Loucy (cell line): ENCODE measurements around the gene TEX10.

Experiments used
- H2AFZ ChIP-seq: fragments of 200-600 bp; sonication (generic); 2 replicates; pipeline ENCODE4 v1.6.0; 2016; ENCODE audit warnings: antibody characterized with exemption, mild to moderate bottlenecking, low read length, moderate library complexity
- H3F3A ChIP-seq: fragments of 200-600 bp; 2 replicates; pipeline ENCODE4 v1.6.0; 2016; ENCODE audit warnings: antibody characterized with exemption, low read depth, mild to moderate bottlenecking
- H3K27me3 ChIP-seq: fragments of 200-600 bp; sonication (generic); 2 replicates; pipeline ENCODE4 v1.6.1; 2014; ENCODE audit warnings: low read length, mild to moderate bottlenecking; ENCODE audit not compliant: insufficient read depth, poor library complexity, severe bottlenecking
- H3K36me3 ChIP-seq: fragments of 200-600 bp; sonication (generic); 2 replicates; pipeline ENCODE4 v1.6.1; 2016; ENCODE audit warnings: low read length; ENCODE audit not compliant: insufficient read depth
- H3K4me1 ChIP-seq: fragments of 200-600 bp; sonication (generic); 2 replicates; pipeline ENCODE4 v1.5.1; 2014; ENCODE audit warnings: low read length, mild to moderate bottlenecking; ENCODE audit not compliant: insufficient read depth, poor library complexity, severe bottlenecking
- H3K4me2 ChIP-seq: fragments of 200-600 bp; sonication (generic); 2 replicates; pipeline ENCODE4 v1.6.0; 2014; ENCODE audit warnings: antibody characterized with exemption, low read length, low read depth, mild to moderate bottlenecking; ENCODE audit not compliant: poor library complexity, severe bottlenecking
- H3K4me3 ChIP-seq: fragments of 200-600 bp; sonication (generic); 2 replicates; pipeline ENCODE4 v1.5.1; 2014; ENCODE audit warnings: low read length, mild to moderate bottlenecking, mixed read lengths; ENCODE audit not compliant: poor library complexity, severe bottlenecking
- H3K79me2 ChIP-seq: fragments of 200-600 bp; sonication (generic); 2 replicates; pipeline ENCODE4 v1.6.1; 2014; ENCODE audit warnings: low read length; ENCODE audit not compliant: insufficient read depth
- H3K9ac ChIP-seq: fragments of 200-600 bp; sonication (generic); 2 replicates; pipeline ENCODE4 v1.6.0; 2014; ENCODE audit warnings: mild to moderate bottlenecking, low read depth, low read length, moderate library complexity; ENCODE audit not compliant: poor library complexity, severe bottlenecking
- H3K9me2 ChIP-seq: fragments of 200-600 bp; sonication (generic); replicated peaks from 2 replicates; pipeline ENCODE4 v1.6.1; 2016; ENCODE audit warnings: low read depth, low read length, mixed read lengths
- H3K9me3 ChIP-seq: fragments of 200-600 bp; sonication (generic); 2 replicates; pipeline ENCODE4 v1.6.1; 2014; ENCODE audit warnings: mild to moderate bottlenecking, antibody characterized with exemption, low read length, low read depth; ENCODE audit not compliant: insufficient read depth
- H4K20me1 ChIP-seq: fragments of 200-600 bp; sonication (generic); 2 replicates; pipeline ENCODE4 v1.6.0; 2014; ENCODE audit warnings: antibody characterized with exemption, low read length, mild to moderate bottlenecking; ENCODE audit not compliant: insufficient read depth, poor library complexity, severe bottlenecking
- EZH2phosphoT487 ChIP-seq: fragments of 200-600 bp; IDR thresholded peaks from 2 replicates; pipeline ENCODE4 v1.6.1; 2018; ENCODE audit warnings: antibody characterized with exemption, mild to moderate bottlenecking, moderate library complexity, borderline replicate concordance
- TF ChIP-seq, protein P1 (sequence below): fragments of 200-600 bp; sonication (generic); conservative IDR thresholded peaks from 2 replicates; pipeline ENCODE4 v1.5.1; 2014; ENCODE audit warnings: mild to moderate bottlenecking, antibody characterized with exemption, low read length

The TEX10 gene

GRCh38 chr9:100290714-100291113, 62.0 kb downstream of the TEX10 start:
- H3K9me2 ChIP-seq, result no peaks in the 10 kb centered on the region
- peaks cover 93% of the 10 kb centered on the region for H3K36me3 ChIP-seq
- peaks cover 2% of the 10 kb centered on the region; the same call in 1 of the 2 replicates for H3K9me3 ChIP-seq
- H3K79me2 ChIP-seq, result no peaks in the 10 kb centered on the region
- no peak overlapping the region for H3K4me3 ChIP-seq
- no peak overlapping the region for H3K9ac ChIP-seq
- no peaks in the 10 kb centered on the region for H4K20me1 ChIP-seq
- no peak for TF ChIP-seq EZH2phosphoT487
- TF ChIP-seq, protein P1, sequence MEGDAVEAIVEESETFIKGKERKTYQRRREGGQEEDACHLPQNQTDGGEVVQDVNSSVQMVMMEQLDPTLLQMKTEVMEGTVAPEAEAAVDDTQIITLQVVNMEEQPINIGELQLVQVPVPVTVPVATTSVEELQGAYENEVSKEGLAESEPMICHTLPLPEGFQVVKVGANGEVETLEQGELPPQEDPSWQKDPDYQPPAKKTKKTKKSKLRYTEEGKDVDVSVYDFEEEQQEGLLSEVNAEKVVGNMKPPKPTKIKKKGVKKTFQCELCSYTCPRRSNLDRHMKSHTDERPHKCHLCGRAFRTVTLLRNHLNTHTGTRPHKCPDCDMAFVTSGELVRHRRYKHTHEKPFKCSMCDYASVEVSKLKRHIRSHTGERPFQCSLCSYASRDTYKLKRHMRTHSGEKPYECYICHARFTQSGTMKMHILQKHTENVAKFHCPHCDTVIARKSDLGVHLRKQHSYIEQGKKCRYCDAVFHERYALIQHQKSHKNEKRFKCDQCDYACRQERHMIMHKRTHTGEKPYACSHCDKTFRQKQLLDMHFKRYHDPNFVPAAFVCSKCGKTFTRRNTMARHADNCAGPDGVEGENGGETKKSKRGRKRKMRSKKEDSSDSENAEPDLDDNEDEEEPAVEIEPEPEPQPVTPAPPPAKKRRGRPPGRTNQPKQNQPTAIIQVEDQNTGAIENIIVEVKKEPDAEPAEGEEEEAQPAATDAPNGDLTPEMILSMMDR, result no peak
- H3K4me1 ChIP-seq, result no peaks in the 10 kb centered on the region
- no peaks in the 10 kb centered on the region for H3F3A ChIP-seq
- H3K27me3 ChIP-seq, result no peaks in the 10 kb centered on the region
- H2AFZ ChIP-seq, result no peak overlapping the region
- no peak overlapping the region for H3K4me2 ChIP-seq

DNA sequence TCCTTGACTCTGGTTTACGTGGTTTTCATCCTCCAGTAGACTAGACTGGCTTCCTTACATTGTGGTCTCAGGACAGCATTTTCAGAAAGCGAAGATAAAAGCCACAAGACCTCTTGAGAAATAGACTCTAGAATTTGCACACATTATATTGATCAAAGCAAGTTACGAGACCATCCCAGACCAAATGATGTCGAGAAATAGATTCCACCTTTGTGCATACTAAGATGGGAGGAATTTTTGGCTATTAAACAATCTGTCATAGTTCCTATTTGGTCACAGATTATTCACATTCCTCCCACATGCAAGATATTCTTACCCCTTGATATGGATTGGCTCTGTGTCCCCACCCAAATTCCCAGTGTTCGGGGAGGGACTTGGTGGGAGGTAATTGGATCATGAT, 65.6 kb downstream of the TEX10 start:
- H3K36me3 ChIP-seq, result peaks cover 82% of the 10 kb centered on the region
- H3K4me1 ChIP-seq, result no peaks in the 10 kb centered on the region
- H3F3A ChIP-seq, result 0 out of 2 replicates have a peak, but pooled peaks cover 4% of the 10 kb centered on the region
- no peak overlapping the region for H3K4me2 ChIP-seq
- H3K9ac ChIP-seq, result no peak overlapping the region
- no peak overlapping the region for H2AFZ ChIP-seq
- H3K9me3 ChIP-seq, result peaks cover 5% of the 10 kb centered on the region; the same call in 1 of the 2 replicates
- H4K20me1 ChIP-seq, result no peaks in the 10 kb centered on the region
- H3K9me2 ChIP-seq, result no peaks in the 10 kb centered on the region
- no peak overlapping the region for H3K4me3 ChIP-seq
- TF ChIP-seq EZH2phosphoT487, result no peak
- TF ChIP-seq, protein P1, result no peak
- no peaks in the 10 kb centered on the region for H3K79me2 ChIP-seq
- no peaks in the 10 kb centered on the region for H3K27me3 ChIP-seq

DNA sequence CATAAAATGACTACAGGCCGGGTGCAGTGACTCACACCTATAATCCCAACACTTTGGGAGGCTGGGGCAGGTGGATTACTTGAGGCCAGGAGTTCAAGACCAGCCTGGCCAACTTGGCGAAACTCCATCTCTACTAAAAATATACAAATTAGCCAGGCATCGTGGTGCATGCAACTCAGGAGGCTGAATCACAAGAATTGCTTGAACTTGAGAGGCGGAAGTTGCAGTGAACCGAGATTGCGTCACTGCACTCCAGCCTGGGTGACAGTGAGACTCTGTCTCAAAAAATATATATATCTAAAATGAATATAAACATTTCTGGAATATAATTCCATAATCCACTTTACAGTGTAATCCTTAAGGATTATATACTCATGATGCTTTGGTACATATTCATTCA, 66.5 kb downstream of the TEX10 start:
- Histone ChIP-seq H3K36me3 (peaks cover 73% of the 10 kb centered on the region), H3K9me3 (peaks cover 5% of the 10 kb centered on the region; the same call in 1 of the 2 replicates), H3K9ac (no peak overlapping the region), H3K4me2 (no peak overlapping the region), H3K4me1 (no peaks in the 10 kb centered on the region), H3K27me3 (no peaks in the 10 kb centered on the region), H3K79me2 (no peaks in the 10 kb centered on the region), H4K20me1 (no peaks in the 10 kb centered on the region), H3K4me3 (no peak overlapping the region), H2AFZ (no peak overlapping the region), H3F3A (0 out of 2 replicates have a peak, but pooled peaks cover 4% of the 10 kb centered on the region), H3K9me2 (no peaks in the 10 kb centered on the region)
- no peak for TF ChIP-seq EZH2phosphoT487
- TF ChIP-seq, protein P1, result no peak
